Measurements from ENCODE around the gene RFX3.
"Not testable (repeated sequence)": the region's sequence is repeated elsewhere in the genome, so short reads cannot be mapped to it uniquely, and the experiment has no call there.

Gene RFX3

GRCh38 chr9:3330792-3331420 is 194.9 kb downstream of the RFX3 start:
- DNase-seq (ENCODE audit: low read depth) = peak; percentile 14
- no peak for TF ChIP-seq CTCF (conservative IDR thresholded peaks at IDR 0.05; ENCODE audit: low read depth, low read length)
- no peak overlapping the region for H3K4me3 ChIP-seq (ENCODE audit: low read depth, low read length)

- H3K4me3 ChIP-seq (ENCODE audit: low read depth, low read length) = no peak overlapping the region
- TF ChIP-seq CTCF (conservative IDR thresholded peaks at IDR 0.05; ENCODE audit: low read depth, low read length) = no peak
- peak; percentile 46 for DNase-seq (ENCODE audit: low read depth)
These were observed 196.4 kb downstream of the RFX3 start for GRCh38 chr9:3329361-3329760.

GRCh38 chr9:3323714-3324113 is 202.1 kb downstream of the RFX3 start:
- no peak for DNase-seq (ENCODE audit: low read depth)
- TF ChIP-seq CTCF (conservative IDR thresholded peaks at IDR 0.05; ENCODE audit: low read depth, low read length) = no peak
- no peak overlapping the region for H3K4me3 ChIP-seq (ENCODE audit: low read depth, low read length)

- no peak overlapping the region for H3K4me3 ChIP-seq (ENCODE audit: low read depth, low read length)
- TF ChIP-seq CTCF (conservative IDR thresholded peaks at IDR 0.05; ENCODE audit: low read depth, low read length) = no peak
- DNase-seq (ENCODE audit: low read depth) = no peak
These were observed 204.6 kb downstream of the RFX3 start for GRCh38 chr9:3321186-3321585.

DNA sequence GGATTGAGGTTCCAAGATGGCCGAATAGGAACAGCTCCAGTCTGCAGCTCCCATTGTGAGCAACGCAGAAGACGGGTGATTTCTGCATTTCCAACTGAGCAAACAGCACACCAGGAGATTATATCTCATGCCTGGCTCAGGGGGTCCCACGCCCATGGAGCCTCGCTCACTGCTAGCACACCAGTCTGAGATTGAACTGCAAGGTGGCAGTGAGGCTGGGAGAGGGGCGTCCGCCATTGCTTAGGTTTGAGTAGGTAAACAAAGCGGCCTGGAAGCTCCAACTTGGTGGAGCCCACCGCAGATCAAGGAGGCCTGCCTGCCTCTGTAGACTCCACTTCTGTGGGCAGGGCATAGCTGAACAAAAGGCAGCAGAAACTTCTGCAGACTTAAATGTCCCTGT is 213.2 kb downstream of the RFX3 start:
- DNase-seq (ENCODE audit: low read depth); H3K4me3 ChIP-seq (ENCODE audit: low read depth, low read length): not testable (repeated sequence)

GRCh38 chr9:3308609-3309008 is 217.2 kb downstream of the RFX3 start:
- TF ChIP-seq CTCF (conservative IDR thresholded peaks at IDR 0.05; ENCODE audit: low read depth, low read length) = no peak
- H3K4me3 ChIP-seq (ENCODE audit: low read depth, low read length) = no peak overlapping the region
- DNase-seq (ENCODE audit: low read depth) = no peak

- not testable (repeated sequence) for DNase-seq (ENCODE audit: low read depth); H3K4me3 ChIP-seq (ENCODE audit: low read depth, low read length)
These were observed 221.4 kb downstream of the RFX3 start for GRCh38 chr9:3304388-3304787.

GRCh38 chr9:3299872-3300271 is 225.9 kb downstream of the RFX3 start:
- H3K4me3 ChIP-seq (ENCODE audit: low read depth, low read length) = no peak overlapping the region
- TF ChIP-seq CTCF (conservative IDR thresholded peaks at IDR 0.05; ENCODE audit: low read depth, low read length) = no peak
- no peak for DNase-seq (ENCODE audit: low read depth)
